Lower leg skin (tissue), 3 donors: ENCODE results near the gene TRPM3.

ENCODE experiments used
- POLR2A ChIP-seq, 2 donors: fragments of 450-650 bp; IDR thresholded peaks; one replicate each; pipeline ENCODE4 v1.6.1; 2016 to 2017; ENCODE audit warnings: antibody characterized with exemption in 2 of 2, mild to moderate bottlenecking in 1 of 2, moderate library complexity in 1 of 2
- TF ChIP-seq, protein P1 (sequence below), 3 donors: fragments of 450-650 bp; IDR thresholded peaks; one replicate each; pipeline ENCODE4 v1.5.1; 2016; ENCODE audit warnings: antibody characterized with exemption in 3 of 3, mild to moderate bottlenecking in 3 of 3, moderate library complexity in 2 of 3

DNA sequence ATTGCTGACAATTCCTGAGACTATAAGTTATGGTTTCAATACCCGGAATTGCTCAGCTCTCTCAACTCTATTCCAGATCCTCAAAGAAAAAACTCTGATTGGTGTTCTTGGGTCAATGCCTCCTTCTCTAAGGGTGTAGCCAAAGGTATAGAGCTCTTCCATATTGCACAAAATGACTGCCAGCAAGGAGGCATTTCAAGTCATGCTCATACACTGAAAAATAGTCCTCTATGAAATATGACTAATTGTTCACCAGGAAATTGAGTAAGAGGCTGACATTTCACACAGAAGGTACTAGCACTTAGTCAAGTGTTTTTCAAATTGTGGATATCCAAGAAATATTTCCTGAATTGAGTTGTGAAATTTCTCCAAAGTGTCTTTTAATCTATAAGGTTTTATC is 595.9 kb downstream of the TRPM3 start:
- TF ChIP-seq, protein P1, sequence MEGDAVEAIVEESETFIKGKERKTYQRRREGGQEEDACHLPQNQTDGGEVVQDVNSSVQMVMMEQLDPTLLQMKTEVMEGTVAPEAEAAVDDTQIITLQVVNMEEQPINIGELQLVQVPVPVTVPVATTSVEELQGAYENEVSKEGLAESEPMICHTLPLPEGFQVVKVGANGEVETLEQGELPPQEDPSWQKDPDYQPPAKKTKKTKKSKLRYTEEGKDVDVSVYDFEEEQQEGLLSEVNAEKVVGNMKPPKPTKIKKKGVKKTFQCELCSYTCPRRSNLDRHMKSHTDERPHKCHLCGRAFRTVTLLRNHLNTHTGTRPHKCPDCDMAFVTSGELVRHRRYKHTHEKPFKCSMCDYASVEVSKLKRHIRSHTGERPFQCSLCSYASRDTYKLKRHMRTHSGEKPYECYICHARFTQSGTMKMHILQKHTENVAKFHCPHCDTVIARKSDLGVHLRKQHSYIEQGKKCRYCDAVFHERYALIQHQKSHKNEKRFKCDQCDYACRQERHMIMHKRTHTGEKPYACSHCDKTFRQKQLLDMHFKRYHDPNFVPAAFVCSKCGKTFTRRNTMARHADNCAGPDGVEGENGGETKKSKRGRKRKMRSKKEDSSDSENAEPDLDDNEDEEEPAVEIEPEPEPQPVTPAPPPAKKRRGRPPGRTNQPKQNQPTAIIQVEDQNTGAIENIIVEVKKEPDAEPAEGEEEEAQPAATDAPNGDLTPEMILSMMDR (IDR thresholded peaks at IDR 0.05), result no peak
- TF ChIP-seq POLR2A (IDR thresholded peaks at IDR 0.05), result no peak
